GM21360 (cell line): ENCODE data around the gene OR6C70.

Source experiments
- ATAC-seq: cut with Tn5 transposase; IDR thresholded peaks from one replicate; pipeline ENCODE4 v1.9.1; 2021; ENCODE audit warnings: mild to moderate bottlenecking, moderate library complexity; ENCODE audit not compliant: unreplicated experiment

Gene OR6C70

DNA sequence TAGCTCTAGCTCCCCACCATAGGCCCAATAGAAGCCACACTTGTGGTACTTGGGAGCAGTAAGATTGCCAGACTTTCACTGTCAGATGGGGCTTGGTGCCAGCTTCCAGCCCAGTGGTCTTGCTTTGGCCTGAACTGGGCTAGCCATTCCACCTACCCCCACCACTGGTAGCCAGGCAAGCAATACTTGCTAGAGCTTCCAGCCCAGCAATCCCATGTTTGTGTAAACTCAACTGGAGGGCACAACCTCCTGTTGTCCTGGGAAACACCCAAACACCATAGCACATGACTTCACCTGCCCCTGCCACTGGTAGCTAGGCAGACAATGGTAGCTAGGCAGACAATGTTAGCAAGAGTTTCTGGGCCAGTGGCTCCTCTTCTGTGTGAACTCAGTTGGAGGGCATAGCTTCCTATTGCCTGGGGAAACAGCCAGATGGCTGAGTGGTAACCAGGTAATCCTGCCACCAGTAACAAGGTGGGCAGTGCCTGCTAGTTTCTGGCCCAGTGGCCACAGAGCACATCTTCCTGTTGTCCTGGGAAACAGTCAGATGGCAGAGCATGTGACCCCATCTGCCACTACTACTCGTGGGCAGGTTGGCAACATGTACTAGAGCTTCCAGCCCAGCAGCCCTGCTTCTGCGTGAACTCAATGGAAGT, 49.5 kb downstream of the OR6C70 start:
- ATAC-seq, result no peak
